Activated CD4-positive, alpha-beta T cell treated with anti-CD3 and anti-CD28 coated beads, Interleukin-2, amount 10 ng/mL, durations not matched to agents 7 days and 5 days (primary cell): ENCODE results near the gene HOXA11. TPM values are rescaled to one million over a fixed set of nuclear protein-coding genes. Genes with fewer than 3 reads are reported as not detected.
A peak's percentile ranks its signal among the peaks of the same experiment; 100 is the strongest.

ENCODE experiments used
- CTCF ChIA-PET: fragments of 350-600 bp; sonication (Branson Sonifier 250); formaldehyde crosslinking; loops from one replicate; lab custom pipeline; 2021; ENCODE audit warnings: antibody characterized with exemption; lab: Charles Lee
- POLR2A ChIA-PET: fragments of 350-600 bp; sonication (Branson Sonifier 250); formaldehyde crosslinking; loops from one replicate; lab custom pipeline; 2021; ENCODE audit warnings: antibody characterized with exemption; lab: Charles Lee
- DNase-seq: peaks from one replicate; pipeline ENCODE4 v3.0.0-alpha.2; 2020
- H3K27ac Mint-ChIP-seq: one replicate; pipeline ENCODE4 v1.8.0; 2021; ENCODE audit warnings: mild to moderate bottlenecking, moderate library complexity, mixed read lengths
- H3K27me3 Mint-ChIP-seq: one replicate; pipeline ENCODE4 v1.8.0; 2021; ENCODE audit warnings: mixed read lengths
- H3K36me3 Mint-ChIP-seq: one replicate; pipeline ENCODE4 v1.8.0; 2021; ENCODE audit warnings: low read depth, mixed read lengths
- H3K4me1 Mint-ChIP-seq: one replicate; pipeline ENCODE4 v1.8.0; 2021; ENCODE audit warnings: mixed read lengths
- H3K4me3 Mint-ChIP-seq: one replicate; pipeline ENCODE4 v1.8.0; 2021; ENCODE audit warnings: mild to moderate bottlenecking, moderate library complexity, mixed read lengths
- H3K9me3 Mint-ChIP-seq: one replicate; pipeline ENCODE4 v1.8.0; 2021; ENCODE audit warnings: mixed read lengths
- total RNA-seq, 2 experiments: library from RNA; stranded (reverse); gene quantifications; one replicate each; pipeline ENCODE4 v1.2.3, GENCODE V29; 2021

Gene HOXA11
- total RNA-seq, 2 experiments from 2014 or later, result not detected

DNA sequence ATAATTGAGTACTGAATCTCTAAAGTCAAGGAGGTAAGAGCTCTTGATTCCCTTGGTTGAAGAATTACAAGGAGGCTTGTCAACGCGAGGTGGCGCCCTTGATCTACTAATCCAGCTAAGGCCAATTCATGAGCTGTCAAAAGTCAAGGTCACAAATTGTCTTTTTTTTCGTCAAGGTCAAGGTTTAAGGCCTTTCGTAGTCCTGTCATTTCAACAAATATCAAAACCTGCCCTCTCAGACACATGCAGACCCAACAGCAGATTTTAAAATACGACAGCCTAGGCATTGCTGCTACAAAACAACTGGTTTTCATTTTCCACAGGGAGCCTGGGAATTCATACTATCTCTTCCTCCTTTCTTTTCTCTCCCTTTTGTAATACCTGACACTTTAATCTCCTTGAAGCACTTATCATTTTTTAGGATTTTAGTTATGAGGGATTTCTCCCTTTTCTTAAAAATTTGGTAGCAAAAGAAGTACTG lies 11.3 kb upstream of the HOXA11 start:
- ChIA-PET CTCF (interaction anchor here (0.5 to 2.5 kb wide), 16 partner anchors 8 to 825 kb away, joined by 3 to 18 read pairs (median 3); partner anchors contain the start of genes EVX1, HOXA11 and HOXA3), POLR2A (interaction anchor here (0.7 kb wide), 1 partner anchor 10 kb away, joined by 3 read pairs; no protein-coding TSS in a partner anchor)
- no peak overlapping the region for H3K4me3 Mint-ChIP-seq
- DNase-seq, result peak; percentile 86
- peaks cover 16% of the 10 kb centered on the region for H3K4me1 Mint-ChIP-seq
- no peaks in the 10 kb centered on the region for H3K9me3 Mint-ChIP-seq
- no peaks in the 10 kb centered on the region for H3K36me3 Mint-ChIP-seq
- H3K27me3 Mint-ChIP-seq, result peaks cover 84% of the 10 kb centered on the region
- no peak overlapping the region for H3K27ac Mint-ChIP-seq

GRCh38 chr7:27194686-27195379 lies 9.8 kb upstream of the HOXA11 start:
- Mint-ChIP-seq H3K27me3 (peaks cover 86% of the 10 kb centered on the region), H3K36me3 (no peaks in the 10 kb centered on the region), H3K4me3 (no peak overlapping the region), H3K27ac (no peak overlapping the region), H3K9me3 (no peaks in the 10 kb centered on the region), H3K4me1 (peaks cover 9% of the 10 kb centered on the region)
- ChIA-PET POLR2A (no interaction called here), CTCF (interaction anchor here (1.2 to 2.5 kb wide), 4 partner anchors 9 to 725 kb away, joined by 3 to 18 read pairs (median 4); partner anchors contain the start of gene HOXA11)
- DNase-seq, result no peak

- no peak overlapping the region for H3K4me3 Mint-ChIP-seq
- H3K36me3 Mint-ChIP-seq, result peaks cover 2% of the 10 kb centered on the region
- ChIA-PET CTCF (interaction anchor here (1.2 kb wide), 1 partner anchor 40 kb away, joined by 3 read pairs; no protein-coding TSS in a partner anchor), POLR2A (no interaction called here)
- DNase-seq, result no peak
- H3K4me1 Mint-ChIP-seq, result peaks cover 16% of the 10 kb centered on the region
- H3K27ac Mint-ChIP-seq, result no peak overlapping the region
- H3K9me3 Mint-ChIP-seq, result no peaks in the 10 kb centered on the region
- peaks cover 89% of the 10 kb centered on the region for H3K27me3 Mint-ChIP-seq
Observed at GRCh38 chr7:27194002-27194352, 8.9 kb upstream of the HOXA11 start.

DNA sequence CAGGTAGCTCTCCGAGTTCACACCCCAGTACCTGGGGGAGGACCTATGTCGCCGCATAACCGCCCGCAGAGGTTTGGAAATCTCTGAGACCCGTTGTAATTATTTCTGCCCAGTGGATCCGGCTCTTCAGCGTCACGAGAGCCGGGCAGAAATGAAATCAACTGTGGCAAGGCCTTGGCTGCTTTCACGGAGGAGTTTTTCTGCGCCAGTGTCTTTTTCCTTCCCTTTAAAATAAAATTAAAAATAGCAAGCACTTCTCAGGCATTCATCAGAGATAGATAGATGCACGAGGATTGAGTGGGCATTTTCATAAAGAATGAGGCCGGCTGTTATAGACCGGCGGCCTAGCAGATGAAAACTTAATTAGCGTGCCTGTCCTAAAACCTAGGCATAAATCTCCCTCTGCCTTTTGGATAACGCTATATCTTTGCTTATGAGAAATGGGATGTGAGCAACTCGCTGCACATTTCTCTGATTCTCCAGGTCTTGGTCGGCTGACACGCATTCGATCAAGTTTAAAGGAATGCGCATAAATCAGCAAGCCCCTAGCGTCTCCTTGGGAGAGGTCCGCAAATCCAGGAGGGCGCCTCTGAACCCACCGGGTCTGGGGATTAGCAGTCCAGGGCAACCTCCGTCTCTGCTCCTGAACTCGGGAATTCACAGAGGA lies 8.4 kb upstream of the HOXA11 start:
- no peak for DNase-seq
- Mint-ChIP-seq H3K36me3 (peaks cover 5% of the 10 kb centered on the region), H3K27ac (no peak overlapping the region), H3K27me3 (peaks cover 88% of the 10 kb centered on the region), H3K9me3 (no peaks in the 10 kb centered on the region), H3K4me1 (peaks cover 20% of the 10 kb centered on the region), H3K4me3 (no peak overlapping the region)
- CTCF ChIA-PET, result interaction anchor here (2.3 kb wide), 1 partner anchor 32 kb away, joined by 8 read pairs; no protein-coding TSS in a partner anchor
- POLR2A ChIA-PET, result no interaction called here

- Mint-ChIP-seq H3K27ac (no peak overlapping the region), H3K4me3 (peak overlapping the region; percentile 25), H3K9me3 (no peaks in the 10 kb centered on the region), H3K4me1 (peaks cover 24% of the 10 kb centered on the region), H3K36me3 (peaks cover 7% of the 10 kb centered on the region), H3K27me3 (peaks cover 88% of the 10 kb centered on the region)
- CTCF ChIA-PET, result interaction anchor here (0.6 to 2.3 kb wide), 4 partner anchors 11 to 152 kb away, joined by 3 to 8 read pairs (median 3); no protein-coding TSS in a partner anchor
- POLR2A ChIA-PET, result no interaction called here
- DNase-seq, result no peak
Observed at GRCh38 chr7:27192546-27193334, 7.7 kb upstream of the HOXA11 start.

- CTCF ChIA-PET, result interaction anchor here (0.6 to 2.3 kb wide), 4 partner anchors 12 to 152 kb away, joined by 3 to 8 read pairs (median 3); no protein-coding TSS in a partner anchor
- H3K4me1 Mint-ChIP-seq, result peaks cover 29% of the 10 kb centered on the region
- POLR2A ChIA-PET, result no interaction called here
- DNase-seq, result no peak
- peaks cover 7% of the 10 kb centered on the region for H3K36me3 Mint-ChIP-seq
- H3K9me3 Mint-ChIP-seq, result no peaks in the 10 kb centered on the region
- H3K4me3 Mint-ChIP-seq, result no peak overlapping the region
- peaks cover 88% of the 10 kb centered on the region for H3K27me3 Mint-ChIP-seq
- H3K27ac Mint-ChIP-seq, result no peak overlapping the region
Observed at GRCh38 chr7:27191833-27192545, 7.0 kb upstream of the HOXA11 start.

DNA sequence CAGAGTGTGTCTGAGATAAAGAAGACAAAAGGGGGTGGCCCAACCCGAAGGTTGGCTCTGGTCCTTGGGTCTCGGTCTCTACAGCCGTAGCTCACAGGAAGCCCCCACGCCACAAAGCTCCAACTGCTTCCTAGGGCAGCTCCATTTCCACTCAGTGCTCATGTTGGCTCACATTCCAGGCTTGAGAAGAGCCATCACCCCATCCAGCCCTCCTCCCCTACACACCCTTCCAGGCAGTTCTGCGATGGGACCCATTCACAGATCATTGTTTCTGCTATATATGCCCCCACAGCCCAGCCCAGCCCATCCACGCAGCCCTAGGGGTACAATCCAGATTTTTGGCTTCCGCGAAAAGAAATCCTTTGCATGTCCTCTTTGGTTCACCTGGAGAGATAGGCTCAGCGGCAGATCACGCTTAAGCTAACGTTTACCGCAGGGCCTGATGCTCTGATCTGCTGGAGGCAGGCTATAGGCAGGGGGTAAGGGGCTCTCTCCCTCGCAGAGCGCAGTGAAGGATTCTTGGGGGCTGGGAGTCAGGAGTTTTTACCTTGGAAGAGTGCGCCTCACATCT lies 6.2 kb upstream of the HOXA11 start:
- DNase-seq, result no peak
- no peaks in the 10 kb centered on the region for H3K9me3 Mint-ChIP-seq
- ChIA-PET POLR2A (no interaction called here), CTCF (interaction anchor here (1.3 to 2.3 kb wide), 3 partner anchors 25 to 34 kb away, joined by 6 to 8 read pairs (median 6); partner anchors contain the start of genes HOXA7 and HOXA9)
- H3K36me3 Mint-ChIP-seq, result peaks cover 7% of the 10 kb centered on the region
- no peak overlapping the region for H3K27ac Mint-ChIP-seq
- H3K4me1 Mint-ChIP-seq, result peaks cover 29% of the 10 kb centered on the region
- H3K4me3 Mint-ChIP-seq, result no peak overlapping the region
- H3K27me3 Mint-ChIP-seq, result peaks cover 87% of the 10 kb centered on the region

DNA sequence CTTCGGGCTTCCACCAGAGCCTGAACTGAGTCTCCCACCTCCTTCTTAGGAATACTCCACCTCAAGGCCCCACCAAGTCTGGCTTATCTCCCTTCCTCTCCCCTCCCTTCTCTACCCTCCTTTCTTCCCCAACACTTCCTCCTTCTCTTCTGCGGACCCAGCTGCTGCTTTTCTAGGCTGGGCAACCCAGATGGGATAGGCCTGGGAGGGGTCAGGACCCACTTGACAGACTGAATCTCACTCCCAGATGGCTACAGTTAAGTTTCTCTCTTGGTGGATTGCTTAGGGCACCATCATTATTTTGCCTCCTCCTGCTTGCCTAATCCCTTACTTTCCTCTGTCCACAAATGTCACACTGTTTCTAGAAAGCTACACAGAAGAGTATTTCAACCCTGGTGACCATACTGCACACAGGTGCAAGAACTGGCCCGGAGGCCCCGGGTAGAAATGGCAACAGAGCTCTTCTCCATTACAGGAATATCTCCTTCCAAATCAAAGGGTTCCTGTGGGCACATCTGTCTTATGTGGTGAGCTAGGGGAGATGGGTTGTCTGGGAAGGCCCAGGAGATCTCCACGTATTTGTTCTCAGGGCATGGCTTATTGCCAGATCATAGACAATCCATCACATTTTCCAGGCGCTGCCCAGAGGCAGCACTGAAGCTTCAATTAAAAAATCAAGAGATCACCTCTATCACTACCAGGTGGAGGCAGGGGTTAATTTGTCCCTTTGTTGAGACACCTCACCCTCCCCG lies 5.1 kb upstream of the HOXA11 start:
- ChIA-PET POLR2A (no interaction called here), CTCF (interaction anchor here (1.3 to 1.6 kb wide), 4 partner anchors 10 to 33 kb away, joined by 3 to 7 read pairs (median 6); partner anchors contain the start of genes HOXA7 and HOXA9)
- Mint-ChIP-seq H3K4me3 (no peak overlapping the region), H3K27me3 (peaks cover 90% of the 10 kb centered on the region), H3K36me3 (peaks cover 8% of the 10 kb centered on the region), H3K9me3 (no peaks in the 10 kb centered on the region), H3K27ac (peak overlapping the region; percentile 19), H3K4me1 (peaks cover 37% of the 10 kb centered on the region)
- DNase-seq, result no peak

- Mint-ChIP-seq H3K4me3 (no peak overlapping the region), H3K9me3 (no peaks in the 10 kb centered on the region), H3K27ac (peak overlapping the region; percentile 19), H3K27me3 (peaks cover 89% of the 10 kb centered on the region), H3K36me3 (peaks cover 11% of the 10 kb centered on the region), H3K4me1 (peaks cover 43% of the 10 kb centered on the region)
- ChIA-PET POLR2A (no interaction called here), CTCF (interaction anchor here (0.7 to 1.6 kb wide), 5 partner anchors 9 to 32 kb away, joined by 3 to 7 read pairs (median 3); partner anchors contain the start of gene HOXA7)
- DNase-seq, result no peak
Observed at GRCh38 chr7:27189295-27189996, 4.4 kb upstream of the HOXA11 start.

DNA sequence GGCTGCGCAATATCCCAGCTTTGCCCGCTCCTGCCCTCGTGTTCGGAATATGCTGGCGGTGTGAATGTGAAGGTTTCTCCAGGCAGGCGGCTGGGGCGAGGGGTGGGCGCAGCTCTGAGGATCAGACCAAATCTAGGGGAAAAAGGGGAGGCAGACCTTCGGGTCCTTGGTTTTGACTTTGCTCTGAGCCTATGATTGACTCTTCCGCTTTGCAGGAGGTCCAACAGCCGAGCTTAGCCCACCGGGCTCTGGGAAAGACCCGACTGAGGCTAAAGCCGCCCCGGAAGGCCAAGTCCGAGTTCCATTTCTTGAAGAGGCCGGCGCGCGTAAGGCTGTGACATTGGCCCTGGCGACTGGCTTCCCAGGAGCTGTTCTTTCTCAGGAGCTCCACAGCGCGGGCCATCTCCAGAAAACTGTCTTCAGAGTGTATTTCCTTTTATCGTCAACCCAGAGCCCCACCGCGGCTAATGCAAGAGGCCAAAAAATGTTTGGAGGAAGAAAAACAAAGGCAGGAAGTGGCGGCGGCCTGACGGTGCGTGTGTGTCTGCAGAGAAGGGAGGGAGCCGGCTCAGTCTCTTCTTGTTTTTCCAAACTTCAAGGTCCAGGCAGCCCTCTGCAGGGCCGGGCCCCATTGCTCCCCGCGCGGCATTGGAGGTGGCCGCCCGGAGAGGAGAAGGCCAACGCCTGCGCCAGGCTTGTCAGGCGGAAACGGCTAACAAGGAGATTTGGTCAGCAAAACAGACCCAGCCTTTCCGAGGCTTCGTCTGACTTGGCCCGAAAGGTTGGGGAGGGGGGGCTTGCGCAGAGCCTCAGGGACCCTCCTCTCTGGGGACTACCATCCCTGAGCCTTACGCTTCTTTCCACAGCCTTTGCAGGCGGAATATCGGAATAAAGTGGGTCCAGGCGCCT lies 3.6 kb upstream of the HOXA11 start:
- peak overlapping the region; percentile 59 for H3K4me3 Mint-ChIP-seq
- peaks cover 43% of the 10 kb centered on the region for H3K4me1 Mint-ChIP-seq
- ChIA-PET POLR2A (no interaction called here), CTCF (interaction anchor here (0.7 to 1.7 kb wide), 4 partner anchors 9 to 28 kb away, joined by 3 to 7 read pairs (median 4); partner anchors contain the start of gene HOXA13)
- peak overlapping the region; percentile 71 for H3K27ac Mint-ChIP-seq
- DNase-seq, result peak; percentile 48
- H3K36me3 Mint-ChIP-seq, result peaks cover 11% of the 10 kb centered on the region
- H3K27me3 Mint-ChIP-seq, result peaks cover 87% of the 10 kb centered on the region
- no peaks in the 10 kb centered on the region for H3K9me3 Mint-ChIP-seq
